Lung (tissue), 12 donors: ENCODE results near the gene CELSR1. TPM values are rescaled to one million over a fixed set of nuclear protein-coding genes. Genes with fewer than 3 reads are reported as not detected.
A peak's percentile ranks its signal among the peaks of the same experiment; 100 is the strongest.

Experiments used
- ATAC-seq: fragments of 200-7000 bp; cut with Tn5 transposase; one replicate; pipeline ENCODE4 v1.9.1; 2020; ENCODE audit warnings: moderate number of reproducible peaks; ENCODE audit not compliant: insufficient read depth, low FRiP score
- DNase-seq, 3 donors: peaks; one replicate each; pipeline ENCODE4 v3.0.0-alpha.2; 2013 to 2017
- H3K27ac ChIP-seq, 2 donors: one replicate each; pipeline ENCODE4 v1.5.1; 2013; ENCODE audit warnings: mild to moderate bottlenecking in 2 of 2, moderate library complexity in 2 of 2, control low read depth in 1 of 2, inconsistent platforms in 1 of 2, low read depth in 1 of 2, low read length in 1 of 2
- H3K27me3 ChIP-seq, 3 donors: one replicate each; pipeline ENCODE4 v1.5.1; 2013; ENCODE audit warnings: low read length in 2 of 3; ENCODE audit not compliant: control insufficient read depth in 3 of 3, insufficient read depth in 3 of 3
- H3K36me3 ChIP-seq, 4 donors: one replicate each; pipeline ENCODE4 v1.5.1; 2013; ENCODE audit warnings: low read length in 4 of 4, mild to moderate bottlenecking in 1 of 4, moderate library complexity in 1 of 4; ENCODE audit not compliant: control insufficient read depth in 4 of 4, insufficient read depth in 4 of 4
- H3K4me1 ChIP-seq, 5 donors: one replicate each; pipeline ENCODE4 v1.5.1; 2013; ENCODE audit warnings: low read length in 5 of 5, mild to moderate bottlenecking in 2 of 5, moderate library complexity in 1 of 5; ENCODE audit not compliant: control insufficient read depth in 5 of 5, insufficient read depth in 5 of 5
- H3K4me3 ChIP-seq: one replicate; pipeline ENCODE4 v1.5.1; 2013; ENCODE audit warnings: mild to moderate bottlenecking, control low read depth, moderate library complexity
- H3K9ac ChIP-seq, 2 donors: one replicate each; pipeline ENCODE4 v1.5.1; 2013; ENCODE audit warnings: low read length in 2 of 2, control low read depth in 1 of 2; ENCODE audit not compliant: insufficient read depth in 1 of 2
- H3K9me3 ChIP-seq, 4 donors: one replicate each; pipeline ENCODE4 v1.5.1; 2013; ENCODE audit warnings: low read length in 3 of 4, mild to moderate bottlenecking in 1 of 4, moderate library complexity in 1 of 4; ENCODE audit not compliant: control insufficient read depth in 4 of 4, insufficient read depth in 3 of 4
- WGBS, 2 donors: extraction: QIAGEN DNeasy Blood & Tissue Kit; methylation state at CpG; one replicate each; pipeline ENCODE4 v1.1.7; 2013; 5-methylcytosine and 5-hydroxymethylcytosine counted together
- polyA plus RNA-seq, 2 donors: library from polyadenylated mRNA; stranded (reverse); fragments of 200-250 nt; gene quantifications; one replicate each; pipeline ENCODE4 v1.2.1, GENCODE V29; 2013
- total RNA-seq, 2 donors: library from RNA; depleted of rRNA in 1 of 2; stranded (reverse); fragments of >200 nt in 1 of 2; gene quantifications; one replicate each; pipeline ENCODE4 v1.2.1, GENCODE V29; 2014 to 2021
- TF ChIP-seq, protein P1 (sequence below): IDR thresholded peaks from 2 replicates; pipeline ENCODE4 v1.5.1; 2012; ENCODE audit warnings: mild to moderate bottlenecking; ENCODE audit errors: control extremely low read depth, extremely low read depth
- donor health status: control.
- donor health status: control.
- donor health status: Bipolar disorder and iron deficiency.
- donor health status: healthy.
- donor health status: DM: yes; HTN: yes; CAD: no.

Gene CELSR1
- total and polyA plus RNA-seq, 4 donors: 14.0 to 65.9 (median 32.7) TPM

GRCh38 chr22:46356496-46357480 lies 180.6 kb downstream of the CELSR1 start:
- Histone ChIP-seq H3K27ac (no peak overlapping the region), H3K36me3 (peaks cover under 1 to 62% (median 29%) of the 10 kb centered on the region in 4 donors), H3K27me3 (no peaks in the 10 kb centered on the region), H3K9me3 (peaks cover 0 to 3% (median 1%) of the 10 kb centered on the region in 4 donors), H3K4me3 (no peak overlapping the region), H3K9ac (no peak overlapping the region), H3K4me1 (peaks cover 0 to 3% (median 0%) of the 10 kb centered on the region in 5 donors)
- WGBS, 2 donors: 92 to 94% methylated on average over 23 of the region's 23 CpGs
- no peak for DNase-seq
- TF ChIP-seq, protein P1, sequence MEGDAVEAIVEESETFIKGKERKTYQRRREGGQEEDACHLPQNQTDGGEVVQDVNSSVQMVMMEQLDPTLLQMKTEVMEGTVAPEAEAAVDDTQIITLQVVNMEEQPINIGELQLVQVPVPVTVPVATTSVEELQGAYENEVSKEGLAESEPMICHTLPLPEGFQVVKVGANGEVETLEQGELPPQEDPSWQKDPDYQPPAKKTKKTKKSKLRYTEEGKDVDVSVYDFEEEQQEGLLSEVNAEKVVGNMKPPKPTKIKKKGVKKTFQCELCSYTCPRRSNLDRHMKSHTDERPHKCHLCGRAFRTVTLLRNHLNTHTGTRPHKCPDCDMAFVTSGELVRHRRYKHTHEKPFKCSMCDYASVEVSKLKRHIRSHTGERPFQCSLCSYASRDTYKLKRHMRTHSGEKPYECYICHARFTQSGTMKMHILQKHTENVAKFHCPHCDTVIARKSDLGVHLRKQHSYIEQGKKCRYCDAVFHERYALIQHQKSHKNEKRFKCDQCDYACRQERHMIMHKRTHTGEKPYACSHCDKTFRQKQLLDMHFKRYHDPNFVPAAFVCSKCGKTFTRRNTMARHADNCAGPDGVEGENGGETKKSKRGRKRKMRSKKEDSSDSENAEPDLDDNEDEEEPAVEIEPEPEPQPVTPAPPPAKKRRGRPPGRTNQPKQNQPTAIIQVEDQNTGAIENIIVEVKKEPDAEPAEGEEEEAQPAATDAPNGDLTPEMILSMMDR: no peak
- no peak for ATAC-seq

DNA sequence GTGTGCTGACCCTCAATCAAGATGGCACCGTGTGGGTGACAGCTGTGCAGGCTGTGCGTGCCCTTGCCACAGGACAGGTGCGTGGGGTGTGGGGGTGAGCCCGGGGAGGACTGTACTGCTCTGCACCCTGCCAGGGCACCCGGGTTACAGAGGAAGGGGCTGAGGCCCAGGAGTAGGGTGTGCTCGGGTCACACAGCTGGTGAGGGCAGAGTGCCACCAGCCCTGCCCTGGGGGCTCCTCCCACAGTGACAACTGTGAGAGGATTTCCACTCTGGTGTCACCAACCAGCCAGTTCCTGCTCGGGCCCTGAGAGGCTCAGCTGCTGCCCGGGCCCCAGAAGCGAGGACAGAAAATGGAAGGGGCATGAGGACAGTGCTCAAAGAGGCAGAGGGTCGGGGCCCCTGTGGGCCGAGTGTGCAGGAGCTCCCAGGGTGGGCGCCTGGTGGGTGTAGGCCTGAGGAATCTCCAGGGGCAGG lies 181.4 kb downstream of the CELSR1 start:
- ATAC-seq (no peak), DNase-seq (no peak)
- H3K9me3 ChIP-seq: peaks cover 0 to 3% (median 1%) of the 10 kb centered on the region in 4 donors
- no peaks in the 10 kb centered on the region for H3K27me3 ChIP-seq
- H3K27ac ChIP-seq: no peak overlapping the region
- H3K4me1 ChIP-seq: peaks cover 0 to 3% (median 0%) of the 10 kb centered on the region in 5 donors
- no peak overlapping the region for H3K4me3 ChIP-seq
- TF ChIP-seq, protein P1: no peak
- H3K9ac ChIP-seq: no peak overlapping the region
- H3K36me3 ChIP-seq: peaks cover 5 to 69% (median 29%) of the 10 kb centered on the region in 4 donors
- WGBS, 2 donors: 90% methylated on average over 12 of the region's 12 CpGs

DNA sequence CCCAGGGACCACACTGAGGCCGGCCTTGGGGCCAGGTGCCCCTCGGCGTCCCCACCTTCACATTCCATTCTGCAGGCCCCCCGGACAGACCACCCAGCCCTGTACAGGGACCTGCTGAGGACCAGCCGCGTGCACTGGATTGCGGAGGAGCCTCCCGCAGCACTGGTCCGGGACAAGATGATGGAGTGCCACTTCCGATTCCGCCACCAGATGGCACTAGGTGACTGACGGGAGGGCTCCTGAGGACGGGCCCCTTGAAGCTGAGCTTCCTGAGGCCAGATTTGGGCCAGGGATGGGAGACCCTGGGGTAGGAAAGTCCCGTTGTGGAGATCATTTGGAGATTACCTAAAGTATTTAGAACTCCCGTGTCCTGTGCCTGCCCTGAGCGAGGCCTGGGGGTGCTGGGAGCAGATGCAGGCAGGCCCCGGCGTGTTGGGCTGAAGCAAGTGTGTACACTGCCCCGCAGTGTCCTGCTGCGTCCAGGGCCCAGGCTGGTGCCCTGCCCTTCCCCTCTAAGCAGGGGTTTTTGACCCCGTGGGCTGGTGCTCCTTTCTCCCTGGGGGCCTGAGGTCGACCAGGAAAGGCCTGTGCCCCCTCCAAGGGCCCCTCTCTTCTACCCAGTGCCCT lies 181.9 kb downstream of the CELSR1 start:
- H3K4me1 ChIP-seq: peaks cover 0 to 3% (median 0%) of the 10 kb centered on the region in 5 donors
- H3K27me3 ChIP-seq: no peaks in the 10 kb centered on the region
- 56 to 60% methylated on average over 22 of the region's 22 CpGs for WGBS, 2 donors
- peaks cover 0 to 3% (median 1%) of the 10 kb centered on the region in 4 donors for H3K9me3 ChIP-seq
- TF ChIP-seq, protein P1: peak; percentile 39
- DNase-seq: peak; percentile 69 to 73 (median 73)
- no peak overlapping the region for H3K27ac ChIP-seq
- peaks cover 7 to 75% (median 34%) of the 10 kb centered on the region in 4 donors for H3K36me3 ChIP-seq
- no peak overlapping the region for H3K4me3 ChIP-seq
- ATAC-seq: no peak
- no peak overlapping the region for H3K9ac ChIP-seq
